Measurements from ENCODE around the gene FOXL2. TPM values are rescaled to one million over a fixed set of nuclear protein-coding genes. Genes with fewer than 3 reads are reported as not detected.

Gene FOXL2
- total and polyA plus RNA-seq, 2 of the 4 experiments (the other 2 are of a cell fraction) = 0.07 TPM; not detected in 1

DNA sequence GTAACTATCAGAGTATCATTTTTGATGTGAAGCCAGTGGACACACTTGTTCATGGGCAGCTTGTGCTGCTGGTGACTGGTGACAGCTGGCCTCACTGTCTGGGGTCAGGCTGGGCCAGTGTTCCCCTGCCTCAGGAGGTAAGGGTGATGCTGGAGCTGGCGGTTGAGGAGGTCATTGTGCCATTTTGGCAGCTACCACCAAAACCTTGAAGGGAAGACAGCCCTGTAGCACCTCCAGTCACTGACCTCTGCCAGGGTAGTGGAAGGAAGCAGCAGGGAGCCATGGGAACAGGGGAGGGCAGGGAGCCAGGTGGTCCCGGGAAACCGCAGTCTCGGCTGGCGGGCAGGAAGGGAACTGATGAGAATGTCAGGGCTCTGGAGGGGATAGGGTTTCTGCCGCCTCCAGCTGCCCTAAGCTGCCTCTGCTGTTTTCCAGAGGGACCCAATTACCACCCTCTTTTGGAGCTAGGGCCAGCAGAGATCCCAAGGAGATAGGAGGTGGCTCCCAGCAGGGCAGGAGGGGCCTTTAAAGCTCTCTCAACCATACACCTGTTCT is 24.9 kb upstream of the FOXL2 start:
- dilution Hi-C loops (cut with HindIII; ENCODE audit: low sequenced_read_pairs, unreplicated experiment) (no loop called here), intact Hi-C loops (cut with micrococcal nuclease) (no loop called here), in situ Hi-C loops (cut with MboI; ENCODE audit: low sequenced_read_pairs) (no loop called here)
- Histone ChIP-seq H4K5ac (ENCODE audit: low read depth, low read length) (no peak overlapping the region), H3K36me3 (ENCODE audit: control insufficient read depth, insufficient read depth, low read length) (no peaks in the 10 kb centered on the region), H3K4me1 (ENCODE audit: control insufficient read depth, insufficient read depth, low read length) (no peaks in the 10 kb centered on the region), H3K4me3 (ENCODE audit: insufficient read depth, low read depth, low read length) (no peak overlapping the region), H2BK5ac (ENCODE audit: low read depth, low read length, poor library complexity, severe bottlenecking) (no peak overlapping the region), H2AFZ (replicated peaks; ENCODE audit: low read length, poor library complexity) (peak overlapping the region; percentile 58), H3K27ac (ENCODE audit: insufficient read depth, low read length) (no peak overlapping the region), H3K9me3 (ENCODE audit: control insufficient read depth, insufficient read depth, low read length) (no peaks in the 10 kb centered on the region), H4K20me1 (ENCODE audit: insufficient read depth, low read length) (no peaks in the 10 kb centered on the region), H3K4ac (ENCODE audit: low read depth, low read length) (no peak overlapping the region), H3K18ac (ENCODE audit: low read depth, low read length) (no peak overlapping the region), H2BK20ac (ENCODE audit: low read depth, low read length) (no peak overlapping the region), H3K23ac (ENCODE audit: low read depth, low read length) (no peak overlapping the region), H3K27me3 (ENCODE audit: control insufficient read depth, insufficient read depth, low read length) (peaks cover 3% of the 10 kb centered on the region), H3K79me1 (ENCODE audit: low read depth in 1 of 2, low read length in 2 of 2) (no peaks in the 10 kb centered on the region), H3K14ac (replicated peaks; ENCODE audit: low read depth, low read length) (no peak overlapping the region), H2AK5ac (ENCODE audit: low read depth, low read length) (no peak overlapping the region), H3K9ac (ENCODE audit: low read depth, low read length) (no peak overlapping the region), H2AK9ac (replicated peaks; ENCODE audit: low read depth, low read length, poor library complexity) (no peak overlapping the region), H3K56ac (ENCODE audit: extremely low read depth, insufficient read depth, low read length) (no peak overlapping the region), H4K8ac (ENCODE audit: low read depth in 2 of 2, low read length in 2 of 2) (no peak overlapping the region), H3K4me2 (ENCODE audit: low read depth, low read length) (no peak overlapping the region), H3K9me1 (ENCODE audit: insufficient read depth, low read length) (no peaks in the 10 kb centered on the region), H4K91ac (ENCODE audit: insufficient read depth, low read depth, low read length) (no peak overlapping the region), H2BK15ac (ENCODE audit: low read depth, low read length) (no peak overlapping the region), H2BK120ac (ENCODE audit: low read depth, low read length) (no peak overlapping the region)
- no peak for DNase-seq
- ChIA-PET POLR2A (ENCODE audit: unreplicated experiment) (no interaction called here), CTCF (no interaction called here)
- no TSS peak for BruUV-seq (replicated peaks)
- no CpG with 5 or more reads among the region's 6 CpGs for WGBS, 2 experiments (ENCODE audit: extremely low coverage in 2 of 2, insufficient read length in 1 of 2)
- no peak for ATAC-seq (ENCODE audit: low read depth)
- no peak for TF ChIP-seq MAFK (IDR thresholded peaks at IDR 0.05; ENCODE audit: low read depth, low read length)
- TF ChIP-seq SMC3 (IDR thresholded peaks at IDR 0.05; ENCODE audit: low read depth, low read length) = no peak
- TF ChIP-seq, protein P1, sequence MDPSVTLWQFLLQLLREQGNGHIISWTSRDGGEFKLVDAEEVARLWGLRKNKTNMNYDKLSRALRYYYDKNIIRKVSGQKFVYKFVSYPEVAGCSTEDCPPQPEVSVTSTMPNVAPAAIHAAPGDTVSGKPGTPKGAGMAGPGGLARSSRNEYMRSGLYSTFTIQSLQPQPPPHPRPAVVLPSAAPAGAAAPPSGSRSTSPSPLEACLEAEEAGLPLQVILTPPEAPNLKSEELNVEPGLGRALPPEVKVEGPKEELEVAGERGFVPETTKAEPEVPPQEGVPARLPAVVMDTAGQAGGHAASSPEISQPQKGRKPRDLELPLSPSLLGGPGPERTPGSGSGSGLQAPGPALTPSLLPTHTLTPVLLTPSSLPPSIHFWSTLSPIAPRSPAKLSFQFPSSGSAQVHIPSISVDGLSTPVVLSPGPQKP (IDR thresholded peaks at IDR 0.05; ENCODE audit: borderline replicate concordance, low read depth, low read length) = no peak
- TF ChIP-seq RFX5 (IDR thresholded peaks at IDR 0.05; ENCODE audit: low read depth, low read length) = no peak
- TF ChIP-seq NFE2L2 (IDR thresholded peaks at IDR 0.05; ENCODE audit: low read depth, low read length) = no peak
- no peak for TF ChIP-seq CHD1 (IDR thresholded peaks at IDR 0.05; ENCODE audit: low read depth, low read length)
- TF ChIP-seq CEBPB (IDR thresholded peaks at IDR 0.05; ENCODE audit: low read depth, low read length) = no peak
- no peak for TF ChIP-seq RAD21 (IDR thresholded peaks at IDR 0.05; ENCODE audit: low read length)
- TF ChIP-seq FOS (IDR thresholded peaks at IDR 0.05; ENCODE audit: low read depth, low read length) = no peak
- no peak for TF ChIP-seq POLR2A (IDR thresholded peaks at IDR 0.05; ENCODE audit: low read depth, low read length)
- no peak for TF ChIP-seq MXI1 (IDR thresholded peaks at IDR 0.05; ENCODE audit: borderline replicate concordance, low read depth, low read length)
- no peak for TF ChIP-seq MAZ (IDR thresholded peaks at IDR 0.05; ENCODE audit: borderline replicate concordance, low read depth, low read length)
- no peak for TF ChIP-seq BHLHE40 (IDR thresholded peaks at IDR 0.05; ENCODE audit: low read depth, low read length)
- TF ChIP-seq, protein P2, sequence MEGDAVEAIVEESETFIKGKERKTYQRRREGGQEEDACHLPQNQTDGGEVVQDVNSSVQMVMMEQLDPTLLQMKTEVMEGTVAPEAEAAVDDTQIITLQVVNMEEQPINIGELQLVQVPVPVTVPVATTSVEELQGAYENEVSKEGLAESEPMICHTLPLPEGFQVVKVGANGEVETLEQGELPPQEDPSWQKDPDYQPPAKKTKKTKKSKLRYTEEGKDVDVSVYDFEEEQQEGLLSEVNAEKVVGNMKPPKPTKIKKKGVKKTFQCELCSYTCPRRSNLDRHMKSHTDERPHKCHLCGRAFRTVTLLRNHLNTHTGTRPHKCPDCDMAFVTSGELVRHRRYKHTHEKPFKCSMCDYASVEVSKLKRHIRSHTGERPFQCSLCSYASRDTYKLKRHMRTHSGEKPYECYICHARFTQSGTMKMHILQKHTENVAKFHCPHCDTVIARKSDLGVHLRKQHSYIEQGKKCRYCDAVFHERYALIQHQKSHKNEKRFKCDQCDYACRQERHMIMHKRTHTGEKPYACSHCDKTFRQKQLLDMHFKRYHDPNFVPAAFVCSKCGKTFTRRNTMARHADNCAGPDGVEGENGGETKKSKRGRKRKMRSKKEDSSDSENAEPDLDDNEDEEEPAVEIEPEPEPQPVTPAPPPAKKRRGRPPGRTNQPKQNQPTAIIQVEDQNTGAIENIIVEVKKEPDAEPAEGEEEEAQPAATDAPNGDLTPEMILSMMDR (conservative IDR thresholded peaks at IDR 0.05; ENCODE audit: low read depth, low read length) = no peak
